ENCODE measurements around the gene PHF10.
"Not testable (repeated sequence)": the region's sequence is repeated elsewhere in the genome, so short reads cannot be mapped to it uniquely, and the experiment has no call there.

The PHF10 gene

GRCh38 chr6:169724494-169725124 lies at the start of gene PHF10:
TSS of gene PHF10 (minus strand) at chr6:169724500. CDS start at chr6:169723931, 569 bp downstream.
- peak; percentile 75 for DNase-seq (ENCODE audit: low spot score)
- FAIRE-seq, result no peak

GRCh38 chr6:169766921-169767736 lies 42.8 kb upstream of the PHF10 start:
- no peak for DNase-seq (ENCODE audit: low spot score)
- peak; percentile 98 for FAIRE-seq

DNA sequence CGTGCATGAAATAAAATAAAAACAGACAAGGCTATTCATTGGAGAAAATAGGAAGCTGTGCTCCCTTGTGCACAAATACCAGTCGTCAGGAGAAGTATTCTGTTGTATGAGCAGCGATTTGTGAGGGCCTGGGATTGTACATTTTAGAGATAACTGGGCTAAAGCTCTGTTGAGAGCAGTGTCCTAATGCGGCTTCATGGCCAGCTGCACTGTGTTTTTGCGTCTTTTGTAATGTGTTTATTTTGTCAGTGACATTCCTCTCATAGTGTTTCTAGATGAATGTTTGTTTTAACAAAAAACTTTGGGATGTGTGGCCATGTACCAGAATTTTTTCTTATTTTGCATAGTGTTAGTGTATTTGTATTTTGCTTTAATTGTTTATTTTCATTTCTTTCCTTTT lies 41.9 kb upstream of the PHF10 start:
- DNase-seq (ENCODE audit: low spot score) (no peak), FAIRE-seq (no peak)

DNA sequence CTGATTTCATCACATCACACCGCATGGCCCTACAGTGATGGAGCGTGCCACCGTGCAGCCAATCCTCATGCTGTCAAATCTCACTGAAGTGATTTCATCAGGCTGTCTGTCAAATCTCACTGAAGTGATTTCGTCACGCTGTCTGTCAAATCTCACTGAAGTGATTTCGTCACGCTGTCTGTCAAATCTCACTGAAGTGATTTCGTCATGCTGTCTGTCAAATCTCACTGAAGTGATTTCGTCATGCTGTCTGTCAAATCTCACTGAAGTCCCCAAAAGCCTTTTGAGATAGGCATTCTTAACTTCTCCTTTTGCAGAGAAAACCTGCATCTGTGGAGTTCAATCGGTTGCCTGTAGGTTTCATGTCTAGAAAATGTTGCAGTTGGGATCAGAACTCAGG lies 41.5 kb upstream of the PHF10 start:
- FAIRE-seq; DNase-seq (ENCODE audit: low spot score): not testable (repeated sequence)

DNA sequence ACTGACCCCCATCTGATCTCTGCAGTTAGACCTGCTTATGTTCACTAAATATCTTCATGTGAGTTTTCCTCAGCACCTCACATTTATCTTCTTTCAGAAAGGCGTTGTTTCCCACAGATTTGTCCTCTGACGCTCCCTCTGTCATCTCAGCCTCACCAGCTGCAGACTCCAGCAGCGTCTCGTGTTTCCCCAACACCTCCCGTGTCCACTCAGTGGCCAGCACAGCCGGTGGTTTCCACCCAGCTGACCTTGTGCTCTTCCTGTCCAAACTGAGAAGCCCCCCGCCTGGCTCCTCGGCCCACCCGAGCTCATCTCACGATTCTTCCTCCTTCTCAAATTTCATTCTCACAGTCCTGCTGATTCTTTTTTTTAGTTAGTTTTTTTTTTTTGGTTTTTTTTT lies 39.6 kb upstream of the PHF10 start:
- no peak for DNase-seq (ENCODE audit: low spot score)
- no peak for FAIRE-seq

- FAIRE-seq (no peak), DNase-seq (ENCODE audit: low spot score) (no peak)
Measured at GRCh38 chr6:169763308-169763707, 39.0 kb upstream of the PHF10 start.

DNA sequence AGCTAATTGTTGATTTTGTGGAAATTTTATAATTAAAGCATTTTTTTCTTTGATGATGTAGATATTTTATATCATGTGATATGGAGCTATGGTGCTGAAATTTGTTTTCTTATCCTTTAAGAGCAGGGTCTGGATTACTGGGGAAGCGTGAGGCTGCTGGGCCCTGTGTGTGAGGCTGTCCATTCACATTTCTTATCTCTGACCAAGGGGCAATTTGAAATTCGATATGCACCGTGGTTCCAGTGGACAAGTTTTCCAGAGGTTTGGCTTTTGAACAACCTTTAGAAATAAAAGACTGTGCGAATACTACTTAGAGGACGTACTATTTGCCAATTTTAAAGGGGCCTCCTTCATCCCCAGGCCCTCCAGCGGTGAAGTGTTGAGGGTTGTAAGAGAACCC lies 30.9 kb upstream of the PHF10 start:
- DNase-seq (ENCODE audit: low spot score) (no peak), FAIRE-seq (no peak)

DNA sequence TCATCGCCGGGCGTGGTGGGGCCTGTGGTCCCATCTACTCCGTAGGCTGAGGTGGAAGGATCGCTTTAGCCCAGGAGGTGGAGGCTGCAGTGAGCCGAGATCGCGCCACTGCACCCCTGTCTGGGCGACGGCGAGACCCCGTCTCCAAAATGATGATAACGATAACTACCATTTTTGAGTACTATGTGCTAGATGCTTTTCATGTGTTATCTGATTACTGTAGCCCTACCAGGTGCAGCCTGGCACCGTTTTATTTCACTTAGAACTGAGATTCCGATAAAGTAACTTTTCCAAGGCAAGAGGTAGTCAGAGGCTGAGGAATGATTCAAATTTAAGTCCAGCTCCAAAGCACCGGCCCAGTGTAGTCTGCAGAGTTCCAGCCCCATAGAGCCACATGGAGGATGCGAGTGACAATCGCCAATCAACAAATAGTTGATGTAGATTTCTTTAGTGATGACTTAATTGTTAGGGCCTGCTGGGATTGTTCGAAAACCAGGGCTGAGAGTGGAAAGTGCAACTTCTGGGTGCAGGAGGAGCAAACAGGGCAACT lies 27.8 kb upstream of the PHF10 start:
- peak; percentile 48 for FAIRE-seq
- no peak for DNase-seq (ENCODE audit: low spot score)

- DNase-seq (ENCODE audit: low spot score) (peak; percentile 94), FAIRE-seq (peak; percentile 55)
Measured at GRCh38 chr6:169751242-169752073, 27.2 kb upstream of the PHF10 start, which contains the start of the genes DYNLT2 and ERMARD. TSS of gene DYNLT2 (minus strand) at chr6:169751572. CDS start at chr6:169751458, 114 bp downstream. TSS of gene ERMARD (plus strand) at chr6:169751622. CDS start at chr6:169751658, 36 bp downstream.

DNA sequence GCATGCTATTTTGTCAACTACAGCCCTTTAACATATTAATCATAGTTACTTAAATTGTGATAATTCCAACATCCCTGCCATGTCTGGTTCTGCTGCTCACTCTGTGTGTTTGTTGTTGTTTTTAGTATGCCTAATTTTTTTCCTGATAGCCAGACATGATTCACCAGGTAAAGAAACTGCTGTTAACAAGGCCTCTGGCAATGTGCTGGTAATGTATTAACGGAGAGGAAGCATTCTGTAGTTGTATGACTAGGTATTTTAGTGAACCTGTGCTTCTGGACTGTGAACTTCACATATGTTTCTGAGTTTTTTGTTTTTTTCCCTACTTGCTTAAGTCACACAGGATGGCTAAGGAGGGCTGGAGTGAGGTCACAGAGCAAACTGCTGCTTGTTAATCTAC lies 22.3 kb upstream of the PHF10 start:
- FAIRE-seq (no peak), DNase-seq (ENCODE audit: low spot score) (no peak)

- DNase-seq (ENCODE audit: low spot score) (no peak), FAIRE-seq (no peak)
Measured at GRCh38 chr6:169745405-169745804, 21.1 kb upstream of the PHF10 start.

GRCh38 chr6:169741344-169741743 lies 17.0 kb upstream of the PHF10 start:
- DNase-seq (ENCODE audit: low spot score) (no peak), FAIRE-seq (no peak)

GRCh38 chr6:169738976-169739529 lies 14.8 kb upstream of the PHF10 start:
- FAIRE-seq (no peak), DNase-seq (ENCODE audit: low spot score) (no peak)

GRCh38 chr6:169738204-169738975 lies 14.1 kb upstream of the PHF10 start:
- DNase-seq (ENCODE audit: low spot score) (no peak), FAIRE-seq (no peak)

- FAIRE-seq (no peak), DNase-seq (ENCODE audit: low spot score) (no peak)
Measured at GRCh38 chr6:169729961-169730360, 5.7 kb upstream of the PHF10 start.

DNA sequence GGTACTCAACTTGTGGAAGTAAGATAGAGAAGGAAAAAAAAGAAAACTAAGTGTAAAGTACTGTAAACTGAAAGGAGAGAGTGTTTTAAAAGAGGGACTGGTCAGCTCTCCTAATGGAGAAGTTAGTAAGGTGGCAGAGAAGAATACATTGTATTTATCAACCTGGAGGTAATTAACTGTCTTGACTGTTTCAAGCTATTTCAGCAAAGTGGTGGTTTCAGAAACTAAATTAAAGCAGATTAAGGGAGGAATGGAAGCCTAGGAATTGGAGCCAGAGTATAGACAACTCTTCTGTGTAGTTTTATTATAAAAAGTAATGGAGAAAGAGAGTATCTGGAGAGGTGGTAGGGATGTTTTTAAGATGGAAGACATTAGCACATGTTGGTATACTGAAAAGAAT lies 2.7 kb upstream of the PHF10 start:
- FAIRE-seq (no peak), DNase-seq (ENCODE audit: low spot score) (no peak)

DNA sequence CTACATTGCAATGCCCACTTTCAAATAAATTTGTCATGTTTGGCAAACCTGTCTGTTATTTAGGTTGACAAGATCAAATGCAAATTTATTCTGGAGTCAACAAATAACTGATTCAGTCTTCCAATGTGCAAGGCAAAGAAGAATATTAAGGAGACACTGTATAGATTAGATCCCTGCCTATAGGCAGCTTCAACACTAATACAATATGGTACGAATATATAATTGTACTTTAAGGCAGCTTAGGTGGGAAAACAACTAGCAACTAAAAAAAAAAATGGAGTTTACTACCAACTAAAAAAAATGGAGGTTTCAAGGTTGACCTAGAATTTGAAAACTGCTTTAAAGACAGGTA lies 1.7 kb upstream of the PHF10 start:
- DNase-seq (ENCODE audit: low spot score) (no peak), FAIRE-seq (no peak)

- DNase-seq (ENCODE audit: low spot score), result no peak
- no peak for FAIRE-seq
Measured at GRCh38 chr6:169725125-169726048, 1.1 kb upstream of the PHF10 start.

GRCh38 chr6:169723991-169724493 lies 258 bp downstream of the PHF10 start:
- DNase-seq (ENCODE audit: low spot score), result peak; percentile 68
- no peak for FAIRE-seq

All from urothelium cell line (cell line).